IPS DF 19.7 (cell line): Measurements from ENCODE around the gene RALGAPA2.

Experiments used
- DNase-seq: peaks from one replicate; pipeline ENCODE4 v3.0.0-alpha.2; 2013; ENCODE audit warnings: low read depth, low spot score

The RALGAPA2 gene

GRCh38 chr20:20712474-20713243 is at the start of gene RALGAPA2:
RALGAPA2 (minus strand) TSS chr20:20712644; CDS start chr20:20712480, 164 bp downstream.
- peak; percentile 94 for DNase-seq

- DNase-seq, result no peak
Measured at GRCh38 chr20:20761301-20761700, 48.9 kb upstream of the RALGAPA2 start.

GRCh38 chr20:20759132-20759531 is 46.7 kb upstream of the RALGAPA2 start:
- no peak for DNase-seq

GRCh38 chr20:20755674-20756319 is 43.4 kb upstream of the RALGAPA2 start:
- no peak for DNase-seq

- no peak for DNase-seq
Measured at GRCh38 chr20:20755231-20755630, 42.8 kb upstream of the RALGAPA2 start.

GRCh38 chr20:20754714-20755113 is 42.3 kb upstream of the RALGAPA2 start:
- no peak for DNase-seq

- DNase-seq, result no peak
Measured at GRCh38 chr20:20752712-20753111, 40.3 kb upstream of the RALGAPA2 start.

- DNase-seq, result no peak
Measured at GRCh38 chr20:20747298-20747697, 34.9 kb upstream of the RALGAPA2 start.

GRCh38 chr20:20744170-20744725 is 31.8 kb upstream of the RALGAPA2 start:
- DNase-seq, result no peak

GRCh38 chr20:20743511-20744169 is 31.2 kb upstream of the RALGAPA2 start:
- DNase-seq, result no peak

GRCh38 chr20:20741087-20742045 is 28.9 kb upstream of the RALGAPA2 start:
- DNase-seq, result no peak

GRCh38 chr20:20740541-20740940 is 28.1 kb upstream of the RALGAPA2 start:
- DNase-seq, result no peak

GRCh38 chr20:20737158-20737557 is 24.7 kb upstream of the RALGAPA2 start:
- DNase-seq, result no peak

GRCh38 chr20:20736303-20736702 is 23.9 kb upstream of the RALGAPA2 start:
- DNase-seq, result no peak

- DNase-seq, result no peak
Measured at GRCh38 chr20:20734475-20734948, 22.1 kb upstream of the RALGAPA2 start.

GRCh38 chr20:20733943-20734342 is 21.5 kb upstream of the RALGAPA2 start:
- no peak for DNase-seq

GRCh38 chr20:20732641-20733040 is 20.2 kb upstream of the RALGAPA2 start:
- no peak for DNase-seq

- DNase-seq, result no peak
Measured at GRCh38 chr20:20731945-20732296, 19.5 kb upstream of the RALGAPA2 start.

GRCh38 chr20:20731000-20731944 is 18.8 kb upstream of the RALGAPA2 start:
- DNase-seq, result no peak

GRCh38 chr20:20729563-20729962 is 17.1 kb upstream of the RALGAPA2 start:
- no peak for DNase-seq
